Skin epidermis (tissue), 12 donors: ENCODE data around the gene LRP8.

Experiments used
- H3K27ac ChIP-seq, 21 experiments: fragments of 200-600 bp; sonication (generic) in 11 of 21; one replicate each; pipeline ENCODE4 v1.5.0; 2020; ENCODE audit warnings: mild to moderate bottlenecking in 3 of 21, inconsistent platforms in 2 of 21, moderate library complexity in 2 of 21
- H3K4me3 ChIP-seq, 7 experiments: fragments of 200-600 bp; sonication (generic) in 2 of 7; one replicate each; pipeline ENCODE4 v1.5.0; 2020; ENCODE audit warnings: inconsistent platforms in 2 of 7, mild to moderate bottlenecking in 2 of 7, moderate library complexity in 1 of 7

Gene LRP8

GRCh38 chr1:53362270-53362669 is 34.4 kb upstream of the LRP8 start:
- no peak overlapping the region for H3K4me3 ChIP-seq

GRCh38 chr1:53361541-53361961 is 33.7 kb upstream of the LRP8 start:
- Histone ChIP-seq H3K4me3 (no peak overlapping the region), H3K27ac (no peak overlapping the region)

More at GRCh38 chr1:53362270-53362669, 34.4 kb upstream of the LRP8 start:
- no peak overlapping the region for H3K27ac ChIP-seq

GRCh38 chr1:53359934-53360276 is 32.0 kb upstream of the LRP8 start:
- Histone ChIP-seq H3K4me3 (no peak overlapping the region), H3K27ac (no peak overlapping the region)

GRCh38 chr1:53359225-53359933 is 31.5 kb upstream of the LRP8 start:
- H3K27ac ChIP-seq, result no peak overlapping the region

GRCh38 chr1:53356637-53357036 is 28.8 kb upstream of the LRP8 start:
- Histone ChIP-seq H3K4me3 (no peak overlapping the region), H3K27ac (no peak overlapping the region)

More at GRCh38 chr1:53359225-53359933, 31.5 kb upstream of the LRP8 start:
- no peak overlapping the region for H3K4me3 ChIP-seq

- Histone ChIP-seq H3K4me3 (no peak overlapping the region), H3K27ac (no peak overlapping the region)
Measured at GRCh38 chr1:53354119-53354518, 26.2 kb upstream of the LRP8 start.

GRCh38 chr1:53352561-53352960 is 24.7 kb upstream of the LRP8 start:
- Histone ChIP-seq H3K27ac (no peak overlapping the region), H3K4me3 (no peak overlapping the region)

- H3K27ac ChIP-seq, result no peak overlapping the region
Measured at GRCh38 chr1:53350853-53351767, 23.2 kb upstream of the LRP8 start.

GRCh38 chr1:53349968-53350852 is 22.3 kb upstream of the LRP8 start:
- no peak overlapping the region for H3K27ac ChIP-seq
- H3K4me3 ChIP-seq, result no peak overlapping the region

More at GRCh38 chr1:53350853-53351767, 23.2 kb upstream of the LRP8 start:
- H3K4me3 ChIP-seq, result no peak overlapping the region

GRCh38 chr1:53349369-53349835 is 21.5 kb upstream of the LRP8 start:
- no peak overlapping the region for H3K27ac ChIP-seq
- no peak overlapping the region for H3K4me3 ChIP-seq

- Histone ChIP-seq H3K4me3 (no peak overlapping the region), H3K27ac (no peak overlapping the region)
Measured at GRCh38 chr1:53348486-53349368, 20.9 kb upstream of the LRP8 start.

- no peak overlapping the region for H3K27ac ChIP-seq
- no peak overlapping the region for H3K4me3 ChIP-seq
Measured at GRCh38 chr1:53346814-53347176, 18.9 kb upstream of the LRP8 start.

GRCh38 chr1:53345996-53346813 is 18.3 kb upstream of the LRP8 start:
- Histone ChIP-seq H3K27ac (no peak overlapping the region), H3K4me3 (no peak overlapping the region)

- Histone ChIP-seq H3K4me3 (no peak overlapping the region), H3K27ac (no peak overlapping the region)
Measured at GRCh38 chr1:53344921-53345838, 17.3 kb upstream of the LRP8 start.

GRCh38 chr1:53343831-53344668 is 16.2 kb upstream of the LRP8 start:
- Histone ChIP-seq H3K27ac (no peak overlapping the region), H3K4me3 (no peak overlapping the region)

GRCh38 chr1:53342735-53343470 is 15.0 kb upstream of the LRP8 start:
- Histone ChIP-seq H3K4me3 (no peak overlapping the region), H3K27ac (no peak overlapping the region)
